HEK293 (cell line): ENCODE measurements around the gene GGPS1.
A peak's percentile ranks its signal among the peaks of the same experiment; 100 is the strongest.

Experiments used
- CTCF ChIA-PET: fragments of 350-600 bp; formaldehyde crosslinking; extraction: SDS; loops from one replicate; lab custom pipeline; 2021; ENCODE audit warnings: antibody characterized with exemption; lab: Yijun Ruan, JAX
- POLR2A ChIA-PET: fragments of 300-600 bp; formaldehyde crosslinking; extraction: SDS; loops from one replicate; lab custom pipeline; 2020; ENCODE audit warnings: antibody characterized with exemption, inconsistent platforms; lab: Yijun Ruan, JAX
- H3K27ac ChIP-seq: fragments of 200-500 bp; sonication (Bioruptor generic); 2 replicates; pipeline ENCODE4 v1.5.1; 2014; ENCODE audit warnings: low read depth, low read length, control low read depth, inconsistent platforms; ENCODE audit errors: extremely low read depth
- H3K36me3 ChIP-seq, 2 experiments: fragments of 200-500 bp in 1 of 2; sonication (Bioruptor generic) in 1 of 2; 1 replicate in 1 of 2; 2 replicates in 1 of 2; pipeline ENCODE4 v1.5.1; 2014 to 2017; ENCODE audit warnings: inconsistent platforms in 2 of 2, low read length in 2 of 2; ENCODE audit not compliant: control insufficient read depth in 2 of 2, insufficient read depth in 1 of 2
- H3K4me1 ChIP-seq: fragments of 200-500 bp; sonication (Bioruptor generic); 2 replicates; pipeline ENCODE4 v1.5.1; 2014; ENCODE audit warnings: mild to moderate bottlenecking, low read length, inconsistent platforms; ENCODE audit not compliant: control insufficient read depth, insufficient read depth
- H3K4me3 ChIP-seq: 2 replicates; pipeline ENCODE4 v1.5.1; 2011; ENCODE audit warnings: low read depth, mild to moderate bottlenecking, control low read depth, low read length, moderate library complexity
- H3K9me3 ChIP-seq: fragments of 200-500 bp; sonication (Bioruptor generic); 2 replicates; pipeline ENCODE4 v1.5.1; 2014; ENCODE audit warnings: low read depth, low read length, inconsistent platforms; ENCODE audit not compliant: control insufficient read depth, insufficient read depth
- PRDM6 ChIP-seq: fragments of 450-650 bp; formaldehyde crosslinking; IDR thresholded peaks from 2 replicates; pipeline ENCODE4 v1.5.1; 2017; ENCODE audit warnings: missing biosample characterization, missing genetic modification characterization
- ZBTB6 ChIP-seq: fragments of 450-650 bp; formaldehyde crosslinking; IDR thresholded peaks from 2 replicates; pipeline ENCODE4 v1.5.1; 2017; ENCODE audit warnings: missing biosample characterization, missing genetic modification characterization
- ZNF280D ChIP-seq: fragments of 450-650 bp; formaldehyde crosslinking; IDR thresholded peaks from 2 replicates; pipeline ENCODE4 v1.5.1; 2016; ENCODE audit warnings: missing biosample characterization, missing genetic modification characterization
- ZNF362 ChIP-seq: fragments of 450-650 bp; formaldehyde crosslinking; IDR thresholded peaks from 2 replicates; pipeline ENCODE4 v1.5.1; 2016; ENCODE audit warnings: missing biosample characterization, missing genetic modification characterization
- ZNF600 ChIP-seq: fragments of 450-650 bp; formaldehyde crosslinking; IDR thresholded peaks from 2 replicates; pipeline ENCODE4 v1.5.1; 2016; ENCODE audit warnings: missing biosample characterization, missing genetic modification characterization
- ZNF664 ChIP-seq: fragments of 450-650 bp; formaldehyde crosslinking; IDR thresholded peaks from 2 replicates; pipeline ENCODE4 v1.5.1; 2016; ENCODE audit warnings: missing biosample characterization, missing genetic modification characterization
- ZSCAN16 ChIP-seq: fragments of 450-650 bp; formaldehyde crosslinking; IDR thresholded peaks from 2 replicates; pipeline ENCODE4 v1.5.1; 2016; ENCODE audit warnings: missing biosample characterization, missing genetic modification characterization
- ZSCAN5A ChIP-seq: fragments of 450-650 bp; formaldehyde crosslinking; IDR thresholded peaks from 2 replicates; pipeline ENCODE4 v1.5.1; 2016; ENCODE audit warnings: missing biosample characterization, missing genetic modification characterization

GGPS1 gene

GRCh38 chr1:235313262-235313661, 15.1 kb upstream of the GGPS1 start:
- Histone ChIP-seq H3K4me3 (no peak overlapping the region), H3K36me3 (peaks cover 10 to 15% of the 10 kb centered on the region in 2 experiments; a peak in 2 of 3 replicates), H3K27ac (no peak overlapping the region), H3K4me1 (peaks cover 13% of the 10 kb centered on the region; the same call in 1 of the 2 replicates), H3K9me3 (no peaks in the 10 kb centered on the region)
- ChIA-PET CTCF (interaction anchor here (0.7 to 1.4 kb wide), 3 partner anchors 17 to 53 kb away, joined by 3 to 6 read pairs (median 3); no protein-coding TSS in a partner anchor), POLR2A (interaction anchor here (1.1 to 3.3 kb wide), 2 partner anchors 11 to 15 kb away, joined by 3 to 12 read pairs; partner anchors contain the start of genes ARID4B and GGPS1)
- TF ChIP-seq ZNF362 (tag by site-specific recombination) (0 out of 2 replicates have a peak, but pooled peaks have one; percentile 52), ZSCAN5A (tag by site-specific recombination) (no peak)

GRCh38 chr1:235313931-235314678, 14.3 kb upstream of the GGPS1 start:
- Histone ChIP-seq H3K27ac (no peak overlapping the region), H3K9me3 (no peaks in the 10 kb centered on the region), H3K4me3 (no peak overlapping the region), H3K36me3 (peaks cover 18% of the 10 kb centered on the region in 2 experiments; a peak in 2 of 3 replicates), H3K4me1 (peaks cover 13% of the 10 kb centered on the region; the same call in 1 of the 2 replicates)
- peak; percentile 84 for TF ChIP-seq ZNF664 (tag by site-specific recombination)
- peak; percentile 93 for TF ChIP-seq PRDM6 (tag by site-specific recombination)
- TF ChIP-seq ZNF280D (tag by site-specific recombination) = no peak
- POLR2A ChIA-PET = interaction anchor here (1.1 to 3.3 kb wide), 2 partner anchors 11 to 14 kb away, joined by 3 to 12 read pairs; partner anchors contain the start of genes ARID4B and GGPS1
- CTCF ChIA-PET = interaction anchor here (0.5 to 1.4 kb wide), 6 partner anchors 20 to 1217 kb away, joined by 3 to 6 read pairs (median 3); no protein-coding TSS in a partner anchor

GRCh38 chr1:235315173-235315572, 13.2 kb upstream of the GGPS1 start:
- peak; percentile 77; the same call in 1 of the 2 replicates for TF ChIP-seq ZBTB6 (tag by site-specific recombination)
- TF ChIP-seq ZNF600 (tag by site-specific recombination) = 0 out of 2 replicates have a peak, but pooled peaks have one; percentile 22
- no peak for TF ChIP-seq ZSCAN16 (tag by site-specific recombination)
- no peaks in the 10 kb centered on the region for H3K9me3 ChIP-seq
- peaks cover 13% of the 10 kb centered on the region; the same call in 1 of the 2 replicates for H3K4me1 ChIP-seq
- H3K4me3 ChIP-seq = no peak overlapping the region
- H3K36me3 ChIP-seq = peaks cover 18 to 20% of the 10 kb centered on the region in 2 experiments; a peak in 2 of 3 replicates
- POLR2A ChIA-PET = interaction anchor here (0.6 to 3.3 kb wide), 2 partner anchors 13 to 148 kb away, joined by 4 to 12 read pairs; partner anchors contain the start of genes ARID4B and GGPS1
- no peak overlapping the region for H3K27ac ChIP-seq
- CTCF ChIA-PET = interaction anchor here (1.1 to 1.3 kb wide), 4 partner anchors 10 to 102 kb away, joined by 3 to 5 read pairs (median 4); no protein-coding TSS in a partner anchor
